SKM-1 treated with dmso at 0.1 percent for 144 hours (cell line): ENCODE results near the gene STAB2.

Experiments
- DNase-seq: peaks from one replicate; lab custom pipeline; 2025; ENCODE audit not compliant: unreplicated experiment; lab: John Stamatoyannopoulos, UW

STAB2 gene

GRCh38 chr12:103743788-103744187 lies 156.7 kb downstream of the STAB2 start:
- DNase-seq: no peak

- no peak for DNase-seq
Observed at GRCh38 chr12:103745962-103746361, 158.9 kb downstream of the STAB2 start.

DNA sequence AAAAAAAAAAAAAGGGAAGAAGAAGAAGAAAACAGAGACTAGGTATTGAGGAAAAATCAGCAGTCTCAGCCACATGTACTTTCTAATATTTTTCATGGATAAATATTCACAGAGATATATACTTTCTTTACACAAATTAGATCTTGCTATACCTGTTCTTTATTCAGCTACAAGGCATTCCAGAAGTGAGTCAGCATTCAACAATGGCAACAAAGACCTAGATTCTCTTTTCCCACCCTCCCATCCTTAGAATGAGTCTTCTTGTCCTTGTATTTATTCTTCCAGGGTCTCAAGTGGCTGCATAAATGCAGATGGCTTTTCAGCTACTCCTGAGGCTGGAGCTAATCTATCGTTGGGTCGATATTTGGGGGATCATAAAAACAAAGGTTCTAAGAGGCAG lies 160.9 kb downstream of the STAB2 start:
- DNase-seq: no peak

GRCh38 chr12:103748875-103749274 lies 161.8 kb downstream of the STAB2 start:
- DNase-seq: no peak

GRCh38 chr12:103751171-103751570 lies 164.1 kb downstream of the STAB2 start:
- no peak for DNase-seq

DNA sequence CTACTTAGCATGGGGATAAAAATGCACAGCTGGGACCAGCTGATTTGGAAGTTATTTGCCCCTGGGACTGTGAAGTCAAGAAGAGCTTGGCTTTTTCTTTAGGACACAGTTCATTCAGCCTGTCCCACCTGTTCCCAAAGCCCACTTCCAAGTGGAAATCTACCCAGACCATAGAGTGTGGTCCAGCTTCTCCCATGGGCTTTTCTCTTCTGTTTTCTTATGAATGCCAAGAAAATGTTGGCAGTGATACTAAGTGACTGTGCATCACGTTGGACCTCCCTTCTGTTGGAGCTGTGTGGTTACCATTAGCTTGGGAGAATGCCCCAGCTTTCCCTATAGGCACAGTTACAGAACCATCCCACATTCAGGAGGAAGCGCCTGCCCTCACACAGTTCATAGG lies 164.5 kb downstream of the STAB2 start:
- no peak for DNase-seq

DNA sequence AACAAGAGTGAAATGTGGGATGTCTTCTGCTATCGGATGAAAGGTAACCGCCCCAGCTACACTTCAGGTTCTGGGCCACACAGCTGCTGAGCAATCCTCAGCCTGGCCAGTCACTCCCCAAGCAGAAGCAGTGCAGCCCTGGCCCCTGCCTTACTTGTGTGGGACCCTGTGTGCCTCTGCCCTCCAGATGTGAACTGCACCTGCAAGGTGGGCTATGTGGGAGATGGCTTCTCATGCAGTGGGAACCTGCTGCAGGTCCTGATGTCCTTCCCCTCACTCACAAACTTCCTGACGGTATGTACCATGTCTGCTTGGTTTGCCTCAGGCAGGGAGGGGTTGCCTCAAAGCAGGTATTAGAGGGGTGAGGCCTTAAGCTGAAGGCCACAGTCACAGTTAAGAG lies 168.4 kb downstream of the STAB2 start:
- no peak for DNase-seq

DNA sequence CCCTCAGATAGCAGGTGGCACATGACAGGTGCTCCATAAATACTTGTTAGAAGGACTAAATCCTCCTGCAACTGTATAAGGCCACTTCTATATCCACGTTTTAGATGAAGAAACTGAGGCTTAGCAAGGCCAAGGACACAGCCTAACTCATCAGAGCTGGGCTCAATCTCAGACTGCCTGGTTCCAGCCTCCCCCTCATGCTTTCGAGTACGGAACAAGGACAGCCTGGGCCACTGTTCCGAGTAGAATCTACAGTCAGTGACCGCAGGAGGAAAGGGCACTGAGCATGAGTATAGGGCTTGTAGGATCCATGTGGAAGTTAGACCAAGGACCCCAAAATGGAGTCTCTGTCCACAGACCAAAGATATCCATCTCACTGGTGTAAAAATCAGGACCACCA lies 169.4 kb downstream of the STAB2 start:
- no peak for DNase-seq

DNA sequence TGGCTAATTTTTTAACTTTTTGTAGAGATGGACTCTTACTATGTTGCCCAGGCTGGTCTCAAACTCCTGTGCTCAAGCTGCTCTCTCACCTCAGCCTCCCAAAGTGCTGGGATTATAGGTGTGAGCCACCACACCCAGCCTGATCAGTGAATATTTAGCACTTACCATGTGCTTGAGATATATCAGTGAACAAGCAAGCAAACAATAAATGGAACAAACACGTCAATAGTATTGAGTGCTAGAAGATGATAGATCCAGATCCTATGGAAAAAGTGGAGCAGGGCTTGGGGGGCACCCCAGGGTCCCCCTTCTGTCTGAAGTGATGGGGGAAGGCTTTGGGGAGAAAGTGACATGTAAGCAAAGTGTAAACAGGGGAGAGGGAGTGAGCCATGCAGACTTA lies 170.2 kb downstream of the STAB2 start:
- no peak for DNase-seq

DNA sequence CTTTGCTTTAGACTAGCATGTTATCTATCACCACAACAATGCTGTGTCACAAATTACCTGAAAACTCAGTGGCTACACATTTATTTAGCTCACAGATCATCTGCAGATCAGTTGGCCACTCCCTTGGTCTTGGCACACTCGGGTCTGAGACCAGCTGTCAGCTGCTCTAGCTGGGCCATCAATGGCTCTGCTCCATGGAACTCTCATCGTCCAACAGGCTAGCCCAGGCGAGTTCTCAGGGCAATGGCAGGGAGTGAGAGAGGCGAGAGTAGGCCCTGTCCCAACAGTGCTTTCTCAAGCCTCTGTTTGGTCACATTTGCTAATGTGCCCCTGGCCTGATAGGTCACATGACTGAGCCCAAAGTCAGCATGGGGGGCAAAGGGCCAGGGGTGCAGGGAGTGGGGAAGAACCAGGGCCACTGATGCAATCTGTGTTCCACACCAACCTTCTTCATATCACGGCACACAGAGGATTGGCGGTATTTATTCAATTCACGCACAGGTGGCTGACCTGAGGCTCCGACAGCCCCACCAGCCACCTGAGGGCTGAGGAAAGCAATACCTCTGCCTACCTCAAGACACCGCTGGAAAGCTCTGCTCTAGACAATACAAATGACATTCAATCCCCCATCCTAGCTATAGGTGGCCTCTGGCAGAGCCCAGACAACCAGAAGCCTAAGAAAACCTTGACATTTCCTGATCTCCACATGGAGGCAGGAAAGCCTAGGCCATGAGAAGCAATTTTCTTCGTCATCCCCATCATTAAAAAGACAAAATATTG lies 171.4 kb downstream of the STAB2 start:
- no peak for DNase-seq

DNA sequence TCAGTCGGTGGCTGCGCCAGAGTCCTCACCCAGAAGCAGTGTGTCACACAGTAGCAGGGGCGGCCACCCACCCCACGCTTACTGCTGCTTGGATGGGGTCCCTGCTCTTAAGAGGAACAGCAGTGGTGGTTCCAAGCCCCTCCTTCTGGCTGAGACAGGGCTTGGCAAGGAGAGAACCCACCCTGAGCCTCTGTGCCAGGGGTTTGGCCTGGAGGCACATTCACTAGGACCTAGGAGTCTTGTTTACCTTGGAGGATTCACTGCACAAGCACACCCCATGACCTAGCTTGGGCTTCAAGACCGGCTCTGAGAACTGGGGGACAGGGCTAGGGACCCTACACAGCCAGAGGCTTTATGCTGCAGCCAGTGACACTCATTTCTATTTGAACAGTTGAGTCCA lies 175.4 kb downstream of the STAB2 start:
- DNase-seq: no peak

DNA sequence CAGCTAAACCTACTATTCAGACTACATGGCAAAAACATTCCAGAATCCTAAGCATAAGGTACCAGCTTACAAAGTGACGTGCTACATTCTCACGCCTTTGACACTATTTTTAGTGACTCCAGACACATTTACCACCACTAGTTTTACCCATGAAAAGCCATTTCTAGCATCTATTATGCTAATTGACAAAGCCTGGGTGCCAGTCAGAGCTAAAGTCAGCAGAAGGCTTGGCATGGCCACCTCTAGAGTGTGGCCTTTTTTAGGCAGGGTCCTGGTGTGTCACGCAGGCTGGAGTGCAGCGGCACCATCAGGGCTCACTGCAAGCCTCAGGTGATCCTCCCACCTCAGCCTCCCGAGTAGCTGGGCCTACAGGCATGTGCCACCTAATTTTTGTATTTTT lies 178.2 kb downstream of the STAB2 start:
- DNase-seq: no peak

DNA sequence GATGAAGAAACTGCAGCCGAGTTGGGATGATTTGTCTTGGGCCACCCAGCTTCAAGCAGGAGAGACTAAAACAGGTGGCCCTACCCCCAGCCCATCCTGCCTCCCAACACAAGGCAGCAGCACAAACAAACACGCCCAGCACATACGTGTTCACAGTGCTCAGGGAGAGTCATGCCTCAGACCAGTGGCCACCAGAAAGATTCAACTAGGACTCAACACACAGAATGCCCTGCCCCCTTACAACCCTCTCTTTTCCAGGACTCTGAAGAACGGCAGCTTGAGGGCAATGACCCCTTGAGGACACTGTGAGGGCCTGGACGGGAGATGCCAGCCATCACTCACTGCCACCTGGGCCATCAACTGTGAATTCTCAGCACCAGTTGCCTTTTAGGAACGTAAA lies 179.0 kb downstream of the STAB2 start:
- no peak for DNase-seq

DNA sequence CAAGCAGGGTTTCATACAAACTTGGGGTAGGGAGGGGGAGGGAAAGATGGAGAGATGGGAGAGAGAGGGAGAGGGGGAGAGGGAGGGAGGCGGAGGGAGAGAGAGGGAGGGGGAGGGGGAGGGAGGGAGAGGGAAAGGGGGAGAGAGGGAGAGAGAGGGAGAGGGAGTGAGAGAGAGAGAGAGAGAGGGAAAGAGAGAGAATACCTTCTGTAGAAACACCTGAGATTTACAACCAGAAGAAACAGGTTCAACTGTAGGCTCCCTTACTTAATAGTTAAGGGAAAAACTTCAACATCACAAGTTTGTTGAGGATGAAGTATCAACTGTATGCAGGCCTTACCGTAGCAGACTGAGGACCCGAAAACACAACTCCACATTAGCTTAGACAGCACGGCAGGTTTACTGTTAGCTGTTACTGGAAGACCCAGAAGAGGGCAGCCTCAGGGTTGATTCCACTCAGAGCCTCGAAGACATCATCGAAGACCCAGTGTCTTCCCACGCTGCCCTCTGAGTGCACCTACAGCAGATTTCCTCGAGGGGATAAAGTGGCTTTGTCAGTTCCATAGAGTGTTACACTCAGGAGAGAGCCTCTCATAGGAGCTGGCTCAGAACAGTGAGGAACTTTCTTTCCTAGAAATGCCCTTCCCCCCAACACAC lies 181.5 kb downstream of the STAB2 start:
- no peak for DNase-seq

DNA sequence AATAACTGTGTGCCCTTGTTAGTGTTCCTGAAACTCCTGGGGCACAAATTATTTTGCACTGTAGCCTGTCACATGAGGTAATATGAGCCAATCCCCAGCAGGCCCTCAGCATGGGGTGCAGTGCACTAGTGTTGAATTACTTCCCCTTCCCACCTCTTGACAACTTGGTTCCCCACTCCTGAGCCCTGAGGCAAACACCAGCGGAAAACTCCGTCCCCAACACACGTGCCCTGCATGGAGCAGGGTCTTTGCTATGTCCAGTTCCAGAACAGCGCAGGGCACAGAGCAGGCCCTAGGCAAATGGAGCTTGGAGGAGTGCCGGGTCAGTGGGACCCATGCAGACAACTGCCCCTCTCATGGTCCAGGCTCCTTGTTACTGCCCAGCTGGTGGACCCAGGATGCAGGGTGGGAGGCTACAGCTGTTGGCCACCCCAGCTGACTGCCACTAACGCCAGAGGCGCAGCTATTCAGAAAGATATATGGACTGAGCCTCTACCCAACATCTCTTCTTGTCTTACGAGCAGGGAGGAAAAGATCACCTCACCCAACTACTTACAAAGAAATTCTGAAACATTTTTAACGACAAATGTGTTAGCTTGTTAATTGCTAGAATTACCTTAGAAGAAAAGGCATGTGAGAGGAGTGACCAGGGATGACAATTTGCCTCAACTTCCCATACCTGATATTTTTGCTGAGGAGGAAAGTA lies 182.3 kb downstream of the STAB2 start:
- DNase-seq: no peak

DNA sequence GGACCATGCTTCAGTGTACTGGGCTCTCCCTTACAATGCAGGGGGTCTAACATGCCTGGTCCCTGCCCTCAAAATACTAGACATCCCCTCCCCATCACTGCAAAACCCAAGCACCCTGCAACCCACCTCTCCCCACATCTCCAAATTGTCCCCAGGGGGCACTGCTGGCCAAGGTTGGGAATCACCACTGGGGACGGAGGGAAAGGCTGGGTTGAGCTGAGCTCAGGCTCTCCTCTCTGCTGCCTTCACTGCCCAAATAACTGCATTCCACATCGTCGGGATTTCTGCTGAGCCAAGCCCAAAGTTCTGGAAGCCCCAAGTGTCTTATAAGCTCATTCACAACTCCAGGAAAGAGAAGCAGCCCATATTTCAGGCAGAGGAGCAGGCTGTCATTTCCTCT lies 184.4 kb downstream of the STAB2 start:
- no peak for DNase-seq

GRCh38 chr12:103772367-103773108 lies 185.5 kb downstream of the STAB2 start:
- no peak for DNase-seq

DNA sequence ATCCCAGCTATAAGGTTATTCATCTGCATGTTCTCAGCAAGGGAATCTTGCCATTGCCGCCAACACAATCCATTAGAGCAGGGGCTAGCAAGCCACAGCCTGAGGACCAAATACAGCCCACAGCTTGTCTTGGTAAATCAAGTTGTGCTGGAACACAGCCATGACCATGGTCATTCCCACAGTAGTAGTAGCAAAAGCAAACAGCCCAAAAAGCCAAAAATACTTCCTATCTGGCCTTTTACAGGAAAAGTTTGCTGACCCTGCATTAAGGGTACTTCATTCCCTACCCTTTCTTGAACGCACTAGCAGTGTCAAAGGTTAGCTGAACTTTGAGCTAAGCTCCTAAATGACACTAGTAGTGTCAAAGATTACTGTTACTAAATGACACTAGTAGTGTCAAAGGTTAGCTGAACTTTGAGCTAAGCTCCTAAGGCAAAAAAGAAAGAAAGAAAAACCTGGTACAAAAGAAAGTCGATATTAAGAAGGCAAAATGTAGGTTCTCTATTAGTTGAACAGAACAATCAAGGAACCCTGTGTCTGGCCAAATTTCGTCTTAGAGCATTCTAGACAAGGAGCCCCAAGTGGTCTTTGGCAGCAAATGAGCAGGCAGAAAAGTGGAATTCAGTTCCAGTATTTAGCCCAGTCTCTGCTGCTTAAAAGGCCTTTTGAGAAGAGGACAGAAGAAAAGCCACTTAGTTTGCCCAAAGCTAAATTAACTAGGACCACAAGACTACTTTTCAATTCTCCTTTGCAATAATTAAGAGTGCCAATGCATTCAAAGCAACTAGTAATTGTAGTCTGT lies 186.2 kb downstream of the STAB2 start:
- no peak for DNase-seq

DNA sequence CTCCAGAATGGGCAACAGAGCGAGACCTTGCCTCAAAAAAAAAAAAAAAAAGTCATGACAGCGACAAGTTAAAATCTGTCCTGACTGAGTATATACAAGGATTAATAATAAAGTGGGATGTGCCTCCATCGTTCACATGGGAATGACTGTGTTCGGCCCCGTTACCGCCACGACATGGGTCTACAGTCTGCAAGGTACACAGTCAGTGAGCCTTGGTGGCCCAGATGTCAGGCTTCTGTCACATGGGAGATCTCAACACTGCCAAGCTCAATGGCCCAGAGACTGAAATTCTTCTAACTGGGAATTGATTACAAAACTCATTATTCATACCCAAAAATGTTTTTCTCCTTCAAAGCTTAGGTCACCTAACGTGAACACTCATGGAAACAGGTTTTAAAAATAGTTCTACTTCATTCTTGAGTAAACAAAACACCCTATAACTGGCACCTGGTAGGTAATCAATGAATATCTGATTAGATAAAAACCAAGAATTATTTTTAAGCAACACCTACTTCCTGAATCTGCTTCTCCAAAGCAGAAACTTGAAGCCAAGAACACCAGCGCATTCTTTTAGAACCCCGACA lies 188.0 kb downstream of the STAB2 start:
- DNase-seq: no peak

DNA sequence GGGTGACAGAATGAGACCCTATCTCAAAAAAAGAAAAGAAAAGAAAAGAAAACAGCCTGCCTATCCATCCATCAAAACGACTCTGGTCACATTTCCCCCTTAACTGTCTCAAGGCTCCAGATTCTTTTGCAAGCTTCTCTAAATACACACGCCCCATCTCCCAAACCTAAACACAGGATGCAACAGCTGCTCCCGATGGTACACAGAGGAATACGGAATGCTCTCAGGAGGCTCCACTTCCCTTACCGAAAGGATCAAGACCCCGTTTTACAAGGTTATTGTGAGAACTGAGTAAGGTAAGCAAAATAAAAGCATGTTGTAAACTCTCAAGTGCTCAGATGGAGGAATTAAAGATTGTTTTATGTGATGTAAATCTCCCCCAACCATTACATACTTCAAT lies 191.7 kb downstream of the STAB2 start:
- DNase-seq: no peak
